Measurements from ENCODE around the gene OSBPL3.

The OSBPL3 gene

DNA sequence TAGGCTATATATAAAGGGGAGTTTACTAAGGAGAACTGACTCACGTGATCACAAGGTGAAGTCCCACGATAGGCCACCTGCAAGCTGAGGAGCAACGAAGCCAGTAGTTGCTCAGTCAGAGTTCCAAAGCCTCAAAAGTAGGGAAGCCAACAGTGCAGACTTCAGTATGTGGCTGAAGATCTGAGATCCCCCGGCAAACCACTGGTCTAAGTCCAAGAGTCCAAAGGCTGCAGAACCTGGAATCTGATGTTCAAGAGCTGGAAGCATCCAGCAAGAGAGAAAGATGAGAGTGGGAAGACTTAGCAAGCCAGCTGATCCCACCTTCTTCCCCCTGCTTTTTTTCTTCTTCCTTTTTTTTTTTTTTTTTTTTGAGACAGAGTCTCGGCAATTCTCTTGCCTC lies 195.7 kb downstream of the OSBPL3 start:
- no peaks in the 10 kb centered on the region for H3K27me3 ChIP-seq (replicated peaks; ENCODE audit: insufficient read depth, low read length)

DNA sequence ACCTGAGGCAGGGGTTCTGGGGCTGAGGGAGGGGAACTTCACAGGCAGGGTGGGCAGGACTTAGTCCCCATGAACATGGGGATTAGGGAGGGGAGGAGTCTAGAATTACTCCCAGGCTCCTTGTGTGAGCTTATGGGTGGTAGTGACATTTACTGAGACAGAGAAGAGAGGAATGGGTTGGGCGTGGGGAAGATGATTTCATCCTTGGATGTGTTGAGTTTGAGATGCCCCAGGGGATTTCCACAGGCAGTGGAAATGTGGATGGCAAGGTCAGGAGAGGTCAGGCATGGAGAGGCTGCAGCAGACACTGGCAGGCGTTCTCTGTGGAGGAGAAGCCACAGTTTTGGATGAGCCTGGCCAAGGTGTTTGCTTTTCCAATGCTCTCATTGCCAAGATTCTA lies 196.3 kb downstream of the OSBPL3 start:
- no peak for DNase-seq
- H3F3A ChIP-seq (ENCODE audit: insufficient read depth, low read length) = no peaks in the 10 kb centered on the region
- H3K9ac ChIP-seq (ENCODE audit: low read length) = no peak overlapping the region
- H3K4me1 ChIP-seq (ENCODE audit: low read length) = no peaks in the 10 kb centered on the region
- no peaks in the 10 kb centered on the region for H4K20me1 ChIP-seq (ENCODE audit: insufficient read depth, low read length)
- no peak overlapping the region for H3K4me3 ChIP-seq (ENCODE audit: low read length)
- H3K79me2 ChIP-seq (ENCODE audit: low read length) = no peaks in the 10 kb centered on the region
- H2AFZ ChIP-seq (ENCODE audit: low read length) = no peak overlapping the region
- H3K27me3 ChIP-seq (replicated peaks; ENCODE audit: insufficient read depth, low read length) = no peaks in the 10 kb centered on the region
- H3K9me2 ChIP-seq (replicated peaks; ENCODE audit: insufficient read depth, low read length) = no peaks in the 10 kb centered on the region
- no peaks in the 10 kb centered on the region for H3K9me3 ChIP-seq (replicated peaks; ENCODE audit: insufficient read depth, low read length)
- H3K36me3 ChIP-seq (replicated peaks; ENCODE audit: insufficient read depth, low read length) = no peaks in the 10 kb centered on the region
- TF ChIP-seq, protein P1, sequence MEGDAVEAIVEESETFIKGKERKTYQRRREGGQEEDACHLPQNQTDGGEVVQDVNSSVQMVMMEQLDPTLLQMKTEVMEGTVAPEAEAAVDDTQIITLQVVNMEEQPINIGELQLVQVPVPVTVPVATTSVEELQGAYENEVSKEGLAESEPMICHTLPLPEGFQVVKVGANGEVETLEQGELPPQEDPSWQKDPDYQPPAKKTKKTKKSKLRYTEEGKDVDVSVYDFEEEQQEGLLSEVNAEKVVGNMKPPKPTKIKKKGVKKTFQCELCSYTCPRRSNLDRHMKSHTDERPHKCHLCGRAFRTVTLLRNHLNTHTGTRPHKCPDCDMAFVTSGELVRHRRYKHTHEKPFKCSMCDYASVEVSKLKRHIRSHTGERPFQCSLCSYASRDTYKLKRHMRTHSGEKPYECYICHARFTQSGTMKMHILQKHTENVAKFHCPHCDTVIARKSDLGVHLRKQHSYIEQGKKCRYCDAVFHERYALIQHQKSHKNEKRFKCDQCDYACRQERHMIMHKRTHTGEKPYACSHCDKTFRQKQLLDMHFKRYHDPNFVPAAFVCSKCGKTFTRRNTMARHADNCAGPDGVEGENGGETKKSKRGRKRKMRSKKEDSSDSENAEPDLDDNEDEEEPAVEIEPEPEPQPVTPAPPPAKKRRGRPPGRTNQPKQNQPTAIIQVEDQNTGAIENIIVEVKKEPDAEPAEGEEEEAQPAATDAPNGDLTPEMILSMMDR (IDR thresholded peaks at IDR 0.05; ENCODE audit: low read length) = no peak
- TF ChIP-seq EZH2 (optimal IDR thresholded peaks at IDR 0.05; ENCODE audit: low read depth, low read length) (no peak), EZH2phosphoT487 (IDR thresholded peaks at IDR 0.05; ENCODE audit: low read length) (no peak)
- H3K4me2 ChIP-seq (ENCODE audit: low read depth, low read length) = no peak overlapping the region
- no peak overlapping the region for H3K27ac ChIP-seq (ENCODE audit: low read length)

More for the DNA sequence above, 195.7 kb downstream of the OSBPL3 start:
- no peak overlapping the region for H3K4me3 ChIP-seq (ENCODE audit: low read length)
- no peaks in the 10 kb centered on the region for H3K9me3 ChIP-seq (replicated peaks; ENCODE audit: insufficient read depth, low read length)
- no peaks in the 10 kb centered on the region for H3F3A ChIP-seq (ENCODE audit: insufficient read depth, low read length)
- H3K9me2 ChIP-seq (replicated peaks; ENCODE audit: insufficient read depth, low read length) = no peaks in the 10 kb centered on the region
- H3K79me2 ChIP-seq (ENCODE audit: low read length) = no peaks in the 10 kb centered on the region
- H3K9ac ChIP-seq (ENCODE audit: low read length) = no peak overlapping the region
- no peak for DNase-seq
- H3K36me3 ChIP-seq (replicated peaks; ENCODE audit: insufficient read depth, low read length) = no peaks in the 10 kb centered on the region
- TF ChIP-seq, protein P1 (IDR thresholded peaks at IDR 0.05; ENCODE audit: low read length) = no peak
- TF ChIP-seq EZH2 (optimal IDR thresholded peaks at IDR 0.05; ENCODE audit: low read depth, low read length) (no peak), EZH2phosphoT487 (IDR thresholded peaks at IDR 0.05; ENCODE audit: low read length) (no peak)
- no peak overlapping the region for H3K4me2 ChIP-seq (ENCODE audit: low read depth, low read length)
- H2AFZ ChIP-seq (ENCODE audit: low read length) = no peak overlapping the region
- no peak overlapping the region for H3K27ac ChIP-seq (ENCODE audit: low read length)
- H3K4me1 ChIP-seq (ENCODE audit: low read length) = no peaks in the 10 kb centered on the region
- no peaks in the 10 kb centered on the region for H4K20me1 ChIP-seq (ENCODE audit: insufficient read depth, low read length)

DNA sequence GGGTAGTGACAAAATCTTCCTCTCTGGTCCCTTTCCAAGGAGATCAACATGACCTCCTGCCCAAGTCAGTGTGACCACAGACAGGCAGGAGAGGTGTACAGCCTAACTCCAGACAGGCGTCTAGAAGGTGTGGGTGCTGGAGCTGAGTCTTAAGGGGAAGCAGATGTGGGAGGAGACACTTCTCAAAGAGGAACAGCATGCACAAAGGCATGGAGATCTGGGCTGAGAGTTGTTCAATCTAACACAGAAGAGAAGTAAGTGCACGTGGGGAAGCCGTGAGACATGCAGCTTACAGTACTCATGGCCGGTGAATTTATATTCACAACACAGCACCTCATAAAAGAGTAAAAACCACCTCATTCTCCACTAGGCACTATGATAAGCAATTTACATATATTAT lies 198.9 kb downstream of the OSBPL3 start:
- TF ChIP-seq, protein P1 (IDR thresholded peaks at IDR 0.05; ENCODE audit: low read length) = no peak
- no peak for TF ChIP-seq EZH2phosphoT487 (IDR thresholded peaks at IDR 0.05; ENCODE audit: low read length)
- no peak for TF ChIP-seq EZH2 (optimal IDR thresholded peaks at IDR 0.05; ENCODE audit: low read depth, low read length)
- no peaks in the 10 kb centered on the region for H3K9me3 ChIP-seq (replicated peaks; ENCODE audit: insufficient read depth, low read length)
- no peak for DNase-seq

More for the DNA sequence above, 198.9 kb downstream of the OSBPL3 start:
- Histone ChIP-seq H3K4me3 (ENCODE audit: low read length) (no peak overlapping the region), H3K4me1 (ENCODE audit: low read length) (no peaks in the 10 kb centered on the region), H3K9ac (ENCODE audit: low read length) (no peak overlapping the region), H4K20me1 (ENCODE audit: insufficient read depth, low read length) (no peaks in the 10 kb centered on the region), H3K27me3 (replicated peaks; ENCODE audit: insufficient read depth, low read length) (no peaks in the 10 kb centered on the region), H3K27ac (ENCODE audit: low read length) (no peak overlapping the region), H3K4me2 (ENCODE audit: low read depth, low read length) (no peak overlapping the region), H3K36me3 (replicated peaks; ENCODE audit: insufficient read depth, low read length) (no peaks in the 10 kb centered on the region), H2AFZ (ENCODE audit: low read length) (no peak overlapping the region), H3K79me2 (ENCODE audit: low read length) (no peaks in the 10 kb centered on the region), H3F3A (ENCODE audit: insufficient read depth, low read length) (no peaks in the 10 kb centered on the region), H3K9me2 (replicated peaks; ENCODE audit: insufficient read depth, low read length) (no peaks in the 10 kb centered on the region)

All from MM.1S (cell line).